Sigmoid colon (tissue), 7 donors: ENCODE measurements around the gene PEX14. TPM values are rescaled to one million over a fixed set of nuclear protein-coding genes. Genes with fewer than 3 reads are reported as not detected.
"Not testable (repeated sequence)": the region's sequence is repeated elsewhere in the genome, so short reads cannot be mapped to it uniquely, and the experiment has no call there.

Experiments used
- DNase-seq: peaks from one replicate; pipeline ENCODE4 v3.0.0-alpha.2; 2019
- H3K27ac ChIP-seq, 4 donors: fragments of 200-600 bp; sonication (generic); one replicate each; pipeline ENCODE4 v1.5.1; 2016 to 2019; ENCODE audit warnings: mild to moderate bottlenecking in 1 of 4
- H3K27me3 ChIP-seq, 3 donors: fragments of 200-600 bp; sonication (generic); one replicate each; pipeline ENCODE4 v1.5.1; 2019; ENCODE audit warnings: mild to moderate bottlenecking in 1 of 3
- H3K36me3 ChIP-seq, 4 donors: fragments of 200-600 bp; sonication (generic); one replicate each; pipeline ENCODE4 v1.5.1; 2016 to 2019
- H3K4me1 ChIP-seq, 4 donors: fragments of 200-600 bp; sonication (generic); one replicate each; pipeline ENCODE4 v1.5.1; 2017 to 2019
- H3K4me3 ChIP-seq, 4 donors: fragments of 200-600 bp; sonication (generic); one replicate each; pipeline ENCODE4 v1.5.1; 2017 to 2019; ENCODE audit warnings: mild to moderate bottlenecking in 2 of 4, moderate library complexity in 1 of 4
- H3K9me3 ChIP-seq, 4 donors: fragments of 200-600 bp in 3 of 4; sonication (generic) in 3 of 4; one replicate each; pipeline versions ENCODE4 v1.5.1 to v1.6.1; 2013 to 2019
- EP300 ChIP-seq, 4 donors: sonication (generic); formaldehyde crosslinking; IDR thresholded peaks; one replicate each; pipeline ENCODE4 v1.6.1; 2017; ENCODE audit warnings: antibody characterized with exemption in 4 of 4
- POLR2A ChIP-seq, 2 donors: fragments of 450-650 bp; IDR thresholded peaks; one replicate each; pipeline ENCODE4 v1.6.1; 2016; ENCODE audit warnings: antibody characterized with exemption in 2 of 2, mild to moderate bottlenecking in 2 of 2, moderate library complexity in 2 of 2
- POLR2AphosphoS5 ChIP-seq, 4 donors: sonication (generic); formaldehyde crosslinking; IDR thresholded peaks; one replicate each; pipeline ENCODE4 v1.6.1; 2017; ENCODE audit warnings: antibody characterized with exemption in 4 of 4
- WGBS, 2 donors: extraction: QIAGEN DNeasy Blood & Tissue Kit; methylation state at CpG; one replicate each; pipeline ENCODE4 v1.1.7; 2013; 5-methylcytosine and 5-hydroxymethylcytosine counted together
- intact Hi-C: fragments of 100-400 bp; cut with DNase I; formaldehyde crosslinking; loops from one replicate; pipeline ENCODE4 v1.15.1; 2023
- polyA plus RNA-seq, 3 donors: library from polyadenylated mRNA; stranded (reverse); fragments of 200-250 nt; gene quantifications; one replicate each; pipeline ENCODE4 v1.2.3, GENCODE V29; 2013
- total RNA-seq, 4 donors: library from RNA; depleted of rRNA; stranded (reverse); fragments of >200 nt; gene quantifications; one replicate each; pipeline ENCODE4 v1.1.0, GENCODE V29; 2016
- TF ChIP-seq, protein P1 (sequence below), 4 experiments: fragments of 450-650 bp in 3 of 4; fragments of 200-600 bp in 1 of 4; IDR thresholded peaks; one replicate each; pipeline ENCODE4 v1.5.1; 2016 to 2019; ENCODE audit warnings: antibody characterized with exemption in 4 of 4, mild to moderate bottlenecking in 3 of 4, moderate library complexity in 2 of 4
- donor health status: healthy with polysubstance abuse.
- donor health status: Bipolar disorder and iron deficiency.
- donor health status: healthy.

PEX14 gene
- total and polyA plus RNA-seq, 7 donors: 8.3 to 23.3 (median 14.4) TPM

DNA sequence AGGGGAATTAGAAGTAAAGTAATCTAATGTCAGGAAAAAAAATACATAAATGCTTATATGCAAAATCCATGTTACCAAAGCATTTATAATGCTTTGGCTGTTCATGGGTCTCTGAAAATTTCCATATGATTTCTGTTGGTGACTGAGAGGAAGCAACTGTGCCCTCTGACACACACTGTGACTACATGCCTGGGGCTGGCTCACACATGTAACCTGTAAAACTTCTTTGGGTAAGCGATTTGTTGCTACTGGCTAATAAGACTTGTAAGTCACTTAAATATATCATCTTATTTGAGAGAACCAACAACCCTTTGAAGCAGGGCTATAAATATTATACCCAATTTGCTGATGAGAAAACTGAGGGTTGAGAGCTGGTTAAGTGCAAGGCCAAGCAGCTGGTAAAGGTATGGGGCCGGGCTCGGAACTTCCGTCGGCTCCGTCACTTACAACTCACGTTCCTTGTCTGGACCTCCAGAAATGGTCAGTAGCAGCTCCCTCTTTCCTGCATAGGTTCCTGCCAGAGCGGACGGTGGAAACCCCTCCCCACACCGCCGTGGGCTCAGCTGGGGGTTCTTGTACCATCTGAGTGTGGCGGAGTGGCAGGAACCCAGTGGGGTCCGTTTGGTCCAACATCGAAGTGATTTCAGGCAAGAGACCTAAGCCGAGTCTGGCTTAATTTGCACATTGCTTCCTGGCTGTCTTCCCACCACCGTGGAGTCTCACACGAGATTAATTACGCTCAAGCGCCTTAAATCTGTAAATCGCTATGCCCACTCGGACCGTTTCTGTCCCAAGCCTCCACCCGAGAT is 3.1 kb upstream of the PEX14 start:
- peak overlapping the region; percentile 78 to 83 (median 82) for H3K27ac ChIP-seq
- WGBS, 2 donors: 9 to 14% methylated on average over 23 of the region's 23 CpGs
- intact Hi-C loops: no loop called here
- peak overlapping the region; percentile 61 to 92 (median 81) for H3K4me3 ChIP-seq
- DNase-seq: no peak
- H3K36me3 ChIP-seq: peaks cover 0 to 30% (median 16%) of the 10 kb centered on the region in 4 donors
- TF ChIP-seq, protein P1, sequence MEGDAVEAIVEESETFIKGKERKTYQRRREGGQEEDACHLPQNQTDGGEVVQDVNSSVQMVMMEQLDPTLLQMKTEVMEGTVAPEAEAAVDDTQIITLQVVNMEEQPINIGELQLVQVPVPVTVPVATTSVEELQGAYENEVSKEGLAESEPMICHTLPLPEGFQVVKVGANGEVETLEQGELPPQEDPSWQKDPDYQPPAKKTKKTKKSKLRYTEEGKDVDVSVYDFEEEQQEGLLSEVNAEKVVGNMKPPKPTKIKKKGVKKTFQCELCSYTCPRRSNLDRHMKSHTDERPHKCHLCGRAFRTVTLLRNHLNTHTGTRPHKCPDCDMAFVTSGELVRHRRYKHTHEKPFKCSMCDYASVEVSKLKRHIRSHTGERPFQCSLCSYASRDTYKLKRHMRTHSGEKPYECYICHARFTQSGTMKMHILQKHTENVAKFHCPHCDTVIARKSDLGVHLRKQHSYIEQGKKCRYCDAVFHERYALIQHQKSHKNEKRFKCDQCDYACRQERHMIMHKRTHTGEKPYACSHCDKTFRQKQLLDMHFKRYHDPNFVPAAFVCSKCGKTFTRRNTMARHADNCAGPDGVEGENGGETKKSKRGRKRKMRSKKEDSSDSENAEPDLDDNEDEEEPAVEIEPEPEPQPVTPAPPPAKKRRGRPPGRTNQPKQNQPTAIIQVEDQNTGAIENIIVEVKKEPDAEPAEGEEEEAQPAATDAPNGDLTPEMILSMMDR (IDR thresholded peaks at IDR 0.05): no peak
- TF ChIP-seq EP300 (IDR thresholded peaks at IDR 0.05) (no peak), POLR2A (IDR thresholded peaks at IDR 0.05) (no peak), POLR2AphosphoS5 (IDR thresholded peaks at IDR 0.05) (no peak)
- no peaks in the 10 kb centered on the region for H3K9me3 ChIP-seq
- peaks cover 0 to 36% (median 30%) of the 10 kb centered on the region in 4 donors for H3K4me1 ChIP-seq
- no peaks in the 10 kb centered on the region for H3K27me3 ChIP-seq

GRCh38 chr1:10472220-10473144 is 2.3 kb upstream of the PEX14 start, which contains the start of gene DFFA:
TSS of gene DFFA (minus strand) at chr1:10472529. CDS start at chr1:10472458, 71 bp downstream.
- H3K4me1 ChIP-seq: peaks cover 0 to 38% (median 31%) of the 10 kb centered on the region in 4 donors
- DNase-seq: peak; percentile 96
- intact Hi-C loops: no loop called here
- TF ChIP-seq POLR2AphosphoS5 (IDR thresholded peaks at IDR 0.05): peak; percentile 65 to 87 (median 80)
- peak in 1 of 2 donors; percentile 16 for TF ChIP-seq POLR2A (IDR thresholded peaks at IDR 0.05)
- TF ChIP-seq EP300 (IDR thresholded peaks at IDR 0.05): no peak
- 1% methylated on average over 59 of the region's 59 CpGs for WGBS, 2 donors
- peak within 1 kb of the TSS; percentile 61 to 92 (median 81) for H3K4me3 ChIP-seq
- peak within 1 kb of the TSS; percentile 78 to 83 (median 82) for H3K27ac ChIP-seq
- no peaks in the 10 kb centered on the region for H3K9me3 ChIP-seq
- peaks cover 0 to 21% (median 13%) of the 10 kb centered on the region in 4 donors for H3K36me3 ChIP-seq
- no peaks in the 10 kb centered on the region for H3K27me3 ChIP-seq

GRCh38 chr1:10473145-10473765 is 1.5 kb upstream of the PEX14 start:
- intact Hi-C loops: no loop called here
- peak overlapping the region in 2 of 4 donors; percentile 80 to 82 for H3K4me3 ChIP-seq
- H3K4me1 ChIP-seq: peaks cover 0 to 38% (median 31%) of the 10 kb centered on the region in 4 donors
- WGBS, 2 donors: 88 to 91% methylated on average over 23 of the region's 23 CpGs
- H3K27me3 ChIP-seq: no peaks in the 10 kb centered on the region
- peaks cover 0 to 13% (median 9%) of the 10 kb centered on the region in 4 donors for H3K36me3 ChIP-seq
- H3K9me3 ChIP-seq: no peaks in the 10 kb centered on the region
- H3K27ac ChIP-seq: peak overlapping the region in 3 of 4 donors; percentile 78 to 83 (median 80)
- TF ChIP-seq POLR2A (IDR thresholded peaks at IDR 0.05) (no peak), EP300 (IDR thresholded peaks at IDR 0.05) (no peak), POLR2AphosphoS5 (IDR thresholded peaks at IDR 0.05) (no peak)
- TF ChIP-seq, protein P1 (IDR thresholded peaks at IDR 0.05): no peak
- no peak for DNase-seq

GRCh38 chr1:10474309-10474612 is 489 bp upstream of the PEX14 start:
- Histone ChIP-seq H3K4me3 (peak overlapping the region; percentile 93 to 97 (median 94)), H3K27ac (peak overlapping the region; percentile 85 to 92 (median 87)), H3K4me1 (peaks cover 0 to 38% (median 31%) of the 10 kb centered on the region in 4 donors)
- H3K36me3 ChIP-seq, H3K9me3 ChIP-seq, intact Hi-C loops, DNase-seq, H3K27me3 ChIP-seq: not testable (repeated sequence)
- 93 to 94% methylated on average over 10 of the region's 10 CpGs for WGBS, 2 donors

- H3K36me3 ChIP-seq: no peaks in the 10 kb centered on the region
- H3K27ac ChIP-seq: peak overlapping the region; percentile 85 to 92 (median 87)
- no peaks in the 10 kb centered on the region for H3K27me3 ChIP-seq
- peaks cover 0 to 38% (median 31%) of the 10 kb centered on the region in 4 donors for H3K4me1 ChIP-seq
- no peak for DNase-seq
- intact Hi-C loops: no loop called here
- WGBS, 2 donors: 1 to 4% methylated on average over 13 of the region's 13 CpGs
- TF ChIP-seq, protein P1 (IDR thresholded peaks at IDR 0.05): no peak
- TF ChIP-seq POLR2AphosphoS5 (IDR thresholded peaks at IDR 0.05): no peak
- no peak for TF ChIP-seq EP300 (IDR thresholded peaks at IDR 0.05)
- no peak for TF ChIP-seq POLR2A (IDR thresholded peaks at IDR 0.05)
- H3K9me3 ChIP-seq: no peaks in the 10 kb centered on the region
- peak overlapping the region; percentile 93 to 97 (median 94) for H3K4me3 ChIP-seq
These were observed 760 bp downstream of the PEX14 start for GRCh38 chr1:10475510-10475909.
